Coronary artery (tissue), 2 donors: ENCODE measurements around the gene CASP7.

Experiments
- DNase-seq: peaks from one replicate; pipeline ENCODE4 v3.0.0-alpha.2; 2017; ENCODE audit warnings: low spot score
- H3K27ac ChIP-seq, 2 donors: fragments of 200-600 bp; sonication (generic); one replicate each; pipeline ENCODE4 v1.5.1; 2016 to 2019
- H3K4me3 ChIP-seq: fragments of 200-600 bp; sonication (generic); 2 replicates; pipeline ENCODE4 v1.5.1; 2016; ENCODE audit warnings: mild to moderate bottlenecking, moderate library complexity
- TF ChIP-seq, protein P1 (sequence below): fragments of 200-600 bp; sonication (generic); IDR thresholded peaks from one replicate; pipeline ENCODE4 v1.5.1; 2019; ENCODE audit warnings: antibody characterized with exemption

The CASP7 gene

DNA sequence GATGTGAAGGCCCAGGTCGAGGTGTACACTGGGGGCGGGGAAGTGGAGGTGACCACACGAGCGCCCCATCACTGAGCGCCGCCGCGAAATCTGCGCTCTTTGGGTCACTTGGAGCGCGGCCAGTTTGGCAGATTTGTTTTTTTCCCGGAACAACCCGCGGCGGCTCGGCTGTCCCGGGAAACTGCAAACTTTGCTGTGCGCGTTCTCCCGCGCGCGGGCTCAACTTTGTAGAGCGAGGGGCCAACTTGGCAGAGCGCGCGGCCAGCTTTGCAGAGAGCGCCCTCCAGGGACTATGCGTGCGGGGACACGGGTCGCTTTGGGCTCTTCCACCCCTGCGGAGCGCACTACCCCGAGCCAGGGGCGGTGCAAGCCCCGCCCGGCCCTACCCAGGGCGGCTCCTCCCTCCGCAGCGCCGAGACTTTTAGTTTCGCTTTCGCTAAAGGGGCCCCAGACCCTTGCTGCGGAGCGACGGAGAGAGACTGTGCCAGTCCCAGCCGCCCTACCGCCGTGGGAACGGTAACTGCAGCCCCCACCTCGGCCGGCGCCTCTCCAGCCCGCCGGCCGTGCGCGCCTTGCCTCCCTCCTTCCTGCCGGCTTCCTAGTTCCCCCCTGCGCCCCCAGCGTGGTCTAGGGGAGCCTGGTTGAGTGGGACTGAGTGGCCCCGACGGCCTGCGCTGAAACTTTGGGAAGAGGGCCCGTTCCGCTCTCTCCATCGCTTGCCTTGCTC is at the start of gene CASP7:
Gene CASP7 (plus strand): TSS at position 450 of the 727 bp plus-strand sequence. CDS start 17,582 bp downstream, outside the sequence.
- Histone ChIP-seq H3K4me3 (peak within 1 kb of the TSS; percentile 83), H3K27ac (peak within 1 kb of the TSS; percentile 94 to 96)
- TF ChIP-seq, protein P1, sequence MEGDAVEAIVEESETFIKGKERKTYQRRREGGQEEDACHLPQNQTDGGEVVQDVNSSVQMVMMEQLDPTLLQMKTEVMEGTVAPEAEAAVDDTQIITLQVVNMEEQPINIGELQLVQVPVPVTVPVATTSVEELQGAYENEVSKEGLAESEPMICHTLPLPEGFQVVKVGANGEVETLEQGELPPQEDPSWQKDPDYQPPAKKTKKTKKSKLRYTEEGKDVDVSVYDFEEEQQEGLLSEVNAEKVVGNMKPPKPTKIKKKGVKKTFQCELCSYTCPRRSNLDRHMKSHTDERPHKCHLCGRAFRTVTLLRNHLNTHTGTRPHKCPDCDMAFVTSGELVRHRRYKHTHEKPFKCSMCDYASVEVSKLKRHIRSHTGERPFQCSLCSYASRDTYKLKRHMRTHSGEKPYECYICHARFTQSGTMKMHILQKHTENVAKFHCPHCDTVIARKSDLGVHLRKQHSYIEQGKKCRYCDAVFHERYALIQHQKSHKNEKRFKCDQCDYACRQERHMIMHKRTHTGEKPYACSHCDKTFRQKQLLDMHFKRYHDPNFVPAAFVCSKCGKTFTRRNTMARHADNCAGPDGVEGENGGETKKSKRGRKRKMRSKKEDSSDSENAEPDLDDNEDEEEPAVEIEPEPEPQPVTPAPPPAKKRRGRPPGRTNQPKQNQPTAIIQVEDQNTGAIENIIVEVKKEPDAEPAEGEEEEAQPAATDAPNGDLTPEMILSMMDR = no peak
- peak; percentile 87 for DNase-seq

DNA sequence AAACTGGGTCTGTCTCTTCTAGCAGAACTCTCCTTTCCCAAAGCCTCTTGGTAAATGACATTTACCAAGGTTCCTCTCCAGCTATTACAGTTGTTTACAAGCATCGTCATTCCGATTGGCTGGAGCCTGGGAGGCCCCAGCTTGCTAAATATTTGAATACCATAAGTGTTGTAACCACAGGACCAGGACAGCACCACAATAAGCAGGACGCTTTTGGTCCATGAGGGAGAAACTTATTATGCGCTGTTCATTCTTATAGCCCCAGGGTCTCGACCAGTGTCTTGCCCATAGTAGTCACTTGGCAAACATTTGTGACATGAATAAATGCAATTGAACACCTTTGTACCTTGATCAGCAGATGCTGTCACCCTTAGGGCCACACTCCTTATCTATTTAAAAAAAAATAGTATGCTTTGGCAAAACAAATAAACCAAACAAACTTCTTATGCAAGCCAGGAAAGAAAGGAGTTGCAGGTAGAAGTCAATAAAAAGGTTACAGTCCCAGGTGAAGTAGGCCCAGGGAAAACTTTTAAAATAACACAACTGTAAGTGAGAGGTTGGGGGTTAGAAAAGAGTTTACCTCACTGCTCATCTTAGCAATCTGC is 48.7 kb upstream of the CASP7 start:
- DNase-seq = no peak
- TF ChIP-seq, protein P1 = no peak
- Histone ChIP-seq H3K4me3 (no peak overlapping the region), H3K27ac (no peak overlapping the region)

DNA sequence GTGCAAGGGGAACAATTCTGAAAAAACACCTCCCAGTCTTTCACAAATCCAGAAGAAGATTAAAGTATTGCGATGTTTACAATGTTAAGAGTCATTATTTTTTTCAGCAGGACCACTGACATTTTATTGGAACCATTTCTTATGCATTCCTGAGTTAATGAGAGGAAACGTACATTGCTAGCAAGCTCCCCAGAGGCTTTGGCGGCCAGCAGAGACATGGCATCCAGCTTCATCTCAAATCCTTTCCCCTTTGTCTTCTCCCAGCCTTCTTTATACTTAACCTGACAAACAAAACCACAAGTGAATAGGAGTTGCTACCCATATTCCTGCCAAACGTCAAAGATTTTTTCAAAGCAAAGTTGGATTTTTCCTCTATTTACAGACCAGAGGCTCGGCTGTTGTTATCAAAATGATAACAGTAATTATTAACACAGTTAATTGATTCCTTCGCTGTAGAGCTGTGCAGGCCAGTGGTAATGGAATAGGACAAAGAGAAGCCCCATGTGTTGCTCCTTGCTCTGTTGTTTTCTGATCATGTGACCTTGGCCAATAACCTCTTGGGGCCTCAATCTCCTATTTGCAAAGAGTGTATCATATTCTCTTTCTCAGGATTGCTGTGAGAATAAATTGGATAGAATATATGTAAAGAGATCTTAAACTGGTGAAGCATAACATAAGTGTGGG is 47.9 kb upstream of the CASP7 start:
- DNase-seq = no peak
- TF ChIP-seq, protein P1 = no peak
- Histone ChIP-seq H3K27ac (no peak overlapping the region), H3K4me3 (no peak overlapping the region)

DNA sequence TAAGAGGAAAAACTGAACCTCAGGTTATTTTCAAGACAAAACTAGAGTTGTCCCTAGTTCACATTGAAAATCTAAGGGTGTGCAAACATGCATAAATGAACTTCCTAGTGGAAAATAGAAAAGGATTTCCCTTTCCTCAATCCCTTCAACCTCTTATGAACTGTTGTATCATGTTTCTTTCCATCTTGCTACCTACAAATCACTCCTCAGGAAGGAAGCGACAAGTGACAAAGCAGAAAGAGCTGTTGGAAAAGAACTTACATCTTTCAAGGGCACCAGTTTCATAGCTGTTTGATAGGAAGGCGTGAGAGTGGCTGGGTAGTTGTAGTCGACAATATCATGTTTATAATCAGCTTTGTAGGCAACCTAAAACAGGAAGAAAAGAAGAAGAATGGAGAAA is 39.7 kb upstream of the CASP7 start:
- H3K27ac ChIP-seq = no peak overlapping the region
- no peak overlapping the region for H3K4me3 ChIP-seq
- TF ChIP-seq, protein P1 = no peak
- no peak for DNase-seq

DNA sequence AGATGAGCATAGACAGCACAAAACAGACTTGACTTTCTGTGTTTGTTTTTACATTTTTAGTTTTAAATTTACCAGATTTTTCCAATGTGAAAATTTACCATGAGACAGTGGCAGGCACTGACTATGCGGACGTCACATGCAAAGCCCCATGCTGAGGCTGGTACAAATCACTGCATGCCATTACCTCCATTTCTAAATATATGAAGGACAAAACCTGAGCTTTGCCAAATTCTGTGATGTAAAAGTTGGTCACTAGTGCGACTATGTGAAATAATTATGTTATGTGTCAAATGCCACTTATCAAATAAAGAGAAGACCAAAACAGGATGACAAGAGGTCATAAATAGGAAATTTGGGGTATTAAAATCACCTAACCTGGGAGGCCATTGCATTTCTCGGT is 38.0 kb upstream of the CASP7 start:
- Histone ChIP-seq H3K27ac (no peak overlapping the region), H3K4me3 (no peak overlapping the region)
- no peak for DNase-seq
- TF ChIP-seq, protein P1 = no peak

DNA sequence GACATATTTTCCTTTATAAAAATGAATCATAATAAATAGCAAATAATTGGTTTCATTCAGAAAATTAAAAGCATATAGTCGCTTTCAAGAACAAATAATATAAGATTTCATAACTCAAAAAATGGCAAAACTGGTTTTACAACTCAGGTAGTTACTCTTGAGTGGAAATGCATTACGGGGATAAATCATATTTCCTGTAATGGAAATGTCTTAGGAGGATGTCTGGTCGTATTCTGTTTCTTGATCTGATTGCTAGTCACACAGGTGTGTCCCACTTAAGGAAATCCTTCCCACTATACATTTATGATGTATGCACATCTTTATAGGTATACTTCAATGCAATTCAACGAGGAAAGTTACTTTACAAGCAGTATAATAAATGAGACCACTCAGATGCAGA is 36.5 kb upstream of the CASP7 start:
- TF ChIP-seq, protein P1 = no peak
- H3K27ac ChIP-seq = no peak overlapping the region
- no peak for DNase-seq
- no peak overlapping the region for H3K4me3 ChIP-seq
